ENCODE data around the gene TAPT1.
"Not testable (repeated sequence)": the region's sequence is repeated elsewhere in the genome, so short reads cannot be mapped to it uniquely, and the experiment has no call there.

The TAPT1 gene

DNA sequence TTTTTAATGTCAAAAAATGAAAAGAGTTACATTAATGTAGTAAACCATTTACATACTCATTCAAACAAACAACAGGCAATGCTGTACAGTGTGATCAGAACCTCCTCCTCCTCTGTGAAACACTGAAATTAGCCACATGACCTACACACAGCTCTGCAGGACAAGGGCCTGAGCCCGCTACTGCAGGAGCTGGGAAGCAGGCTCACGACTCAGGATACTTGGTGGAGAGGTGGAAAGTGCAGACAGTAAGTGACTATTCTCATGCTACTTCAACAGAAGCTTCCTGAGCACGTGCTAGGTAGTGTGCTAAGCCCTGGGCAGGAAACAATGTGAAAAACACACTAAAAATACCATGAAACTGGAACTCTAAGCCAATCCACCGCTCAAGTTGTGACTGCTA, 56.8 kb downstream of the TAPT1 start:
- DNase-seq (ENCODE audit: low spot score), result no peak

DNA sequence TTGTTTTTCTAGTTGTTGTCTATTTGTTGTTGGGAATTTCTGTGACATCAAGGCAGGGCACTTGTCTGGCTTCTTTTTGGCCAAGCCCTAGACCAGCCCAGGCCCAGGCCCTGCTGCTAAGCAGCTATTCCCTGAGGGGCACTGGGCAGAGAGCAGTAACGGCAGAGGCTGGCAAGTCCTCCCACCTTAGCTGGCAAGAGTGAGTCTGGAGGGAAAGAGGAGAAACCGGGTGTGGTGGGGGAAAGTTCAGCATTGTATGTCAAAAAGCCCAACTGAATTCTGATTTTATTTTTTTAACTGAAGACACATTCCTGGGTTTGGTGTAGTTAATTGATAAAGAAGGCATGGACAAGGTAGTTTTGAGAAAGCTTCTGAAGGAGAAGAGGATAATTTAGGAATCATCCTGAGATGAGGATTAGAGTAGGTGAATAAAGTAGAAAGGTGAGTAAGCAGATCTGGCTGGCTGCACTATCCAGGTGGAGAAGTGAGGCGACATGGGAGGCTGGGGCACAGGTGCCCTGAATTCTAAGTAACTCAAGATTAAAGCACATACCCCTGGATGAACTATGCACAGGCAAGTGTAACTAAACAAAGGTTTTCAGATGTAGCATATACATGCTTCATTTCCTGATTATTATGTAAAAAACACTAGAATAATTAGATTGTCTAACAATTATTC, 57.4 kb downstream of the TAPT1 start:
- DNase-seq (ENCODE audit: low spot score), result no peak

DNA sequence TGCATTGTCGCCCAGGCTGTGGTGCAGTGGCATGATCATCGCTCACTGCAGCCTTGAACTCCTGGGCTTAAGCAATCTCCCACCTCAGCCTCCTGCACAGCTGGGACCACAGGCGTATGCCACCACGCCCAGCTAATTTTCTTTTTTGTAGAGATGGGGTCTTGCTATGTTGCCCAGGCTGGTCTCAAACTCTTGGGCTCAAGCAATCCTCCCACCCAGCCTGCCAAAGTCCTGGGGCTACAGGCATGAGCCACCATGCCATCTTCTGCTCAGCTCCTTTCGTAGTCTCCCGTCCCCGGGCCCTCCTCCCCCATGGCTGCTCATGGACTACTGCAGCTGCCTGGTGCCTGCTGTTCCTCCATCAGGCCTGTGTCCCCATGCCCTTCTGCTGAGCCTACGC, 58.1 kb downstream of the TAPT1 start:
- no peak for DNase-seq (ENCODE audit: low spot score)

DNA sequence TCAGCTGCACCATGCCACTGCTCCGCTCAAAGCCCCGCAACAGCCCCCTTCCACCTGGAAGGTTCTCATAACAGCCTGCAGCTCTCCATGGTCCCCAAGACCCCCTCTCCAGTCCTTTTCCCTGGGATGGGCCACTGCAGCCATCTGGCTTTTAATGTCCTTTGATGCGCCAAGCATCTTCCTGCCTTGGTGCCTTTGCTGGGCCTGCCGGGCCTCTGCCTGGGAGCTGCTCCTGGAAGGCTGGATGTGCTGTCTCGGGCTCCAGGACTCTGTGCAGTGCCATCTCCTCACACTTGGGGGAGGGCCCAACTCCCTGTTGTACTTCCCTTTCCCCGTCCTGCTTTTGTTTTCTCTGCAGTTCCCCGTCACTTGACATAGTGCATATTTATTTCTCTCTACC, 60.3 kb downstream of the TAPT1 start:
- DNase-seq (ENCODE audit: low spot score), result no peak

DNA sequence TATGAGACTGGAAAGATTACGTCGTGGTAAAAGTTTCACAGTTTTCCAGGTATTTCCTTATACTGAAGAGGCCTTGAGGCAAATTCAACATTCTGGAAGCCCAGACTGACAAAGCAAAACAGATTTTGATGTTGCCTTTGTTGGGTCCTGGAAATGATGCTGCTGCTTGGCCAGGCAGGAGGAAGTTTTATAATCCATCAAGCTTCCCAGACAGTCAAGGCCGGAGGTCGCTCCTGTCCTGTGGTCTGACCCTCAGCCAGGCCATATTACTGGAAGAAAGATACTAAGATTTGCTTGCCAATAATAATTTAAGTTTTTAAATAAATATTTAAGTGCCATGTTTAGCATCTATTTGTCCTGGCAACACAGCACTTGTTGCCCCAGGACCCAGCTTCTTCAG, 63.4 kb downstream of the TAPT1 start:
- DNase-seq (ENCODE audit: low spot score), result no peak

DNA sequence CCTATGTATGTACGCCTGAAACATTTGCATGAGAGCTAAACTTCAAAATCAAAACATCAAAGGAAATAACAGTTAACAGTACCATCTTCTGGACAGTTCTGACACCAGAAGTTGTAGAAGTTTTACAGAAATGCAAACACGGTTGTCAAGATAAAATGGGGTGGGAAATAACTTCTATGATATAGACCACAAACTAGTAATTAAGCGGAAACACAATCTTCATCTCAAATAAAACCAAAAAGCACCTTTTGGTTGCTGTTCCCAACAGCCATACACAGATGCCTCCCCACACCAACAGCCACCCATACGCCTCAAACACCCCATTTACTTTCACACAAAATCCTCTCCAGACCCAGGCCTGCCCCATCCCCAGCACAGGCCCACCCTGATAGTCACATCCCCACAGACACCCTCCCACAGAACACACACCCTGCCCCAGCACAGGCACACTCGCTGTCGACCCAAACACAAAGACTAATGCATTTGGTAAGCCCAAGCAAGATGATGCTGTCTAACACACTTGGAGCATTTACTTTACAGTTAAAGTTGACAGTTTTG, 64.3 kb downstream of the TAPT1 start:
- no peak for DNase-seq (ENCODE audit: low spot score)

DNA sequence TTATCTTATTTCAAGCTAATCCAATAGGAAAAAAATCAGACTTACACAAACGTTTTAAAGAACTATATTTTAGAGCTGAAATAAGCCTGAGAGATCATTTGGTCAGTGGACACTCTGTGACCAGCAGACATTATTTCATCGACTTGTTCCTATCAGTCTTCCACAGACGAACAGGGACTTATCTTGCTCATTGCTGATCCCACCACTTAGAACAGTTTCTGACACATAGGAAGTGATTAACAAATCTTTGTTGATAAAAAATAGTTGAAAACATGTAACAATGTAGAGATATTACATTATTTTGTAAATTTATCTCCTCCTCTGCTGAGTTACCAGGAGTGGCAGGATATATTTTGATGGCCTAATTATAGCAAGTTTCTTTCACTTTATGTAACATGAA, 65.8 kb downstream of the TAPT1 start:
- DNase-seq (ENCODE audit: low spot score), result no peak

DNA sequence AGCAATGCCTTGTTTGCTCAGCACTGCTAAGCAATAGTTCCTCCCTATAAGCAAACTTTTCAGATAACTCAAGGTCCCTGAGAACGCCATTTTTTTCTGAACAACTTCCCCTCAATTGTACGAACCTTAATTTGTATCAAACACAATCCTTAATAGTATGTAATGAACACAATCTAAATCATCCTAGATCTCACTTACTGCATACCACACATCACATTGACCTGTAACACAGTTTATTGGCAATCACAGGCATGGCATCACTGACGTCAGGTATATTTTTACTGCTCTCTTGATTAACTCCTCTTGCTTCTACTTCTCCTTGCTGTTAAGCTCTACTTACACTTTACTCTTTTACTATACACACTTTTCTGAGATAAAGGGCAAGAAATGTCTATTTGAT, 67.0 kb downstream of the TAPT1 start:
- no peak for DNase-seq (ENCODE audit: low spot score)

DNA sequence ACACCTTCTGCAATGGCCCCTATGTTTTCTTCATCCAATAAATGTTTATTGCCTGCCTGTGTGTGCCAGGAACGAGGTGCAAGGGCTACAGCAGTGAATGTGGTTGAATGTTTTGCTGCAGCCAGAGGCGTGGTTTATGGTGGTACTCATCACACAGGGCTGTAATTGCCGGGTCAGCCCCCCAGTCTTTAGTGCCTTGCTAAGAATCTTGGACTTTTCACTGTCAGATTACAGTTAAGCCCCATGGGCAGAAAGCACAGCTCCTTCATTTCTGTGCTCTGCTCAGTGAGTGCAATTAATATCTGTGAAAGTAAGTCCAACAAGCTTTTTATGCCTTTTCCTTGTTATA, 67.8 kb downstream of the TAPT1 start:
- no peak for DNase-seq (ENCODE audit: low spot score)

DNA sequence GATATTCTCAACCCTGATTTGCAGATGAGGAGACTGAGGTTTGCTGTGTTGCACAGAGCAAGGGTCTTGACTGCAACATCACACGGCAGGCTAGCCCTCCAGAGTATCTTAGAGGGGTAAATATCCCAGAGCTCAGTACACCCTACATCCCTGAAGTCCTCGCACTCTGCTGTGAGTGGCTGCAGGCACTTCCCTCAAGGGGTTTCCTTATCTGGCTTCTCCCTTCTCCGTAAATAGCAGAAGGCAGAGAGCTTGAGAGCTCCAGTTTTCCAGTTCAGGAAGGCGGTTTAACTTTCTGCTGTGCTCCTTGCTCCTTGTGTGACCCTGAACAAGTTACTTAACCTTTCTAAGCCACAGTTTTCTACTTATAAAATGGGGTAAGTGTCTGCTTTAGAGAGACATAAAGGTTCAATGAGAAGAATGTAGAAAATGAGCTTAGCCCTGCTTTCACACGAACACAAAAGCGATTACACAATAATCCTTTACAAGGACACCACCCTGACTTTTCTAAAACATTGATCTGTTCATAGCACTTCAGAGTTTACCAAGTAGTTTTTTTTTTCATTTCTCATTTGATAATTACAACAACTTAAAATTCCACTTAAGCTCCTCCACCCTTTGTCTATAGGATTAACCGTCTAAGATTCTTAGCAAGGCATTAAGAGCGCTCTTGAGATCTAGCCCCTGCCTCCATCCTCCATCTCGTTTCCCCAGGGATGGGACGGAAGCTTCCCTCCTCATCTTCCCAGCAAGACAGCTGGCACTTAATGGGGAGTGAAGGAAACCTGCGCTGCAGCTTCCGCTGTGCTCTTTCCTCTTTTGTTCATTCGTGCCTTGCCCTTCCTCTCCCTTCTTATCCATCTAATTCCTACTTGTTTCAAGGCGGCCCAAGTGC, 68.4 kb downstream of the TAPT1 start:
- DNase-seq (ENCODE audit: low spot score), result no peak

DNA sequence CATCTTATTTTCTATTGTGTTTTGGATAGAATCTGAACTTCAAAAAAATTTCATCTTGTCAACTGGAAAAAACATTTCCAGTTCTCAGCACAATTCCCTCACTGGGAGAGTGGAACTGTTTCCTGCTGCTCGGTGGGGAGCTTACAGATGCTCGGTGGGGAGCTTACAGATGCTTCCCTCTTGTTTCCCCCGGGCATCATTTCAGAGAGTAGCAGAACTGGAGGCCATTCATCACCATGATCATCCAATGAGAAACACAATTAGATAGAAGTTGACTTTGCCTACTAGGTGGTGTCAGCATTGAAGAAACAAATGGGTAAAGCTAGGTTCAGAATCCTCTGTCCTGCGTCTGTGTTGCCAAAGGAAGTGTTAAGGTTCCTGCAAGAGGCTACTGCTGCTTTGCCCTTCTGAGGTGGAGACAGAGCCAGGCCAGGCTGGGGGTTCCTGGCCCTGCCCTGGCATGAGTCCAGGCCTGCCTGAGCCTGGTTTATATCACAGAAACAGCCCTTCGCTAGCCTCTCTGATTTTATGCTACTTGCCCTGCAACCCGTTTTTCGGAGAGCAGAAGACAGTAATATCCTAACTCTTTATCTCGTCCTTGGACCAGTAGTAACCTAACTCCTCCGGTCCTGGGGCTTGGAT, 70.6 kb downstream of the TAPT1 start:
- no peak for DNase-seq (ENCODE audit: low spot score)

DNA sequence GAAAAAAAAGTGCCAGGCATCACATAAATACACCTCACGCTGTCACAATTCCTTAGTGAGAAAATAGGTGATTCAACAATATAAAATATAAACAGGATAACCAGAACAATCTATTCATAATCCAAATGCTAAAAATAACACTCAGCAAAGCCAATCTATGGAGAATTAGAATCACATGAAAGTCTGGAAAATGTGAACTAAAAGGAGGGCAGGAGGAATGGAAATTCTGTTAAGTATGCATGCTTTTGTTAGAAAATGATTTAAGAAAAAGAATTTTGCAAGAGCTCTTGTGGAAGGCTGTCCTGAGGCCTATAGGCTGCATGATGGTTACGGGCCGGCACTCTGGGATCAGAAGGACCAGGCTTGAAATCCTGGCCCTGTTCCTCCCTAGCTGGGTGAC, 71.8 kb downstream of the TAPT1 start:
- DNase-seq (ENCODE audit: low spot score), result no peak

DNA sequence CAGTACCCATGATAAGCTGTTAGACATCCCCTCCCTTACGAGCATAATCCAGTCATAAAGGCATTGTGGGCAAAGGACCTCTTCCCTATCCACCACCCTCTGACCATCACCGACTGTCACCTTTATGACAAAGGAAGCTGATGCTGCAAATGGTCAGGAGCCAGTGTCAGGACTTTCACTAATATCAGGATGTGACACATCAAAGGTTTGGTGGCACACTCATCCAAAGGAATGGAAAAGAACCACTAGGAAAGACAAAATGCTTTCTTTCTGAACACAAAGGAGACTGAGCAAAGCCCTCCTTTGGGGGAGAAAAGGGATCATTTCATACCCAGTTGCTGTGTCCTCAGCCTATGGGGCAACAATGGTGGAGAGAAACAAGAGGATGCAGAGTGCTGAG, 75.6 kb downstream of the TAPT1 start:
- DNase-seq (ENCODE audit: low spot score), result no peak

DNA sequence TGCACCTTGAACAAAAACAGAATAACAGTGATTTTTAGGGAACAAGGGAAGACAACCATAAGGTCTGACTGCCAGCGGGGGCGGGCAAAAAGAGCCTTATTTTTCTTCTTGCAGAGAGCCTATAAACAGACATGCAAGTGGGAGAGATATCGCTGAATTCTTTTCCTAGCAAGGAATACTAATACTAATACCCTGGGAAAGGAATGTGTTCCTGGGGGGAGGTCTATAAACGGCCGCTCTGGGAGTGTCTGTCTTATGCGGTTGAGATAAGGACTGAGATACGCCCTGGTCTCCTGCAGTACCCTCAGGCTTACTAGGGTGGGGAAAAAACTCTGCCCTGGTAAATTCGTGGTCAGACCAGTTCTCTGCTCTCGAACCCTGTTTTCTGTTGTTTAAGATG, 81.4 kb downstream of the TAPT1 start:
- not testable (repeated sequence) for DNase-seq (ENCODE audit: low spot score)

DNA sequence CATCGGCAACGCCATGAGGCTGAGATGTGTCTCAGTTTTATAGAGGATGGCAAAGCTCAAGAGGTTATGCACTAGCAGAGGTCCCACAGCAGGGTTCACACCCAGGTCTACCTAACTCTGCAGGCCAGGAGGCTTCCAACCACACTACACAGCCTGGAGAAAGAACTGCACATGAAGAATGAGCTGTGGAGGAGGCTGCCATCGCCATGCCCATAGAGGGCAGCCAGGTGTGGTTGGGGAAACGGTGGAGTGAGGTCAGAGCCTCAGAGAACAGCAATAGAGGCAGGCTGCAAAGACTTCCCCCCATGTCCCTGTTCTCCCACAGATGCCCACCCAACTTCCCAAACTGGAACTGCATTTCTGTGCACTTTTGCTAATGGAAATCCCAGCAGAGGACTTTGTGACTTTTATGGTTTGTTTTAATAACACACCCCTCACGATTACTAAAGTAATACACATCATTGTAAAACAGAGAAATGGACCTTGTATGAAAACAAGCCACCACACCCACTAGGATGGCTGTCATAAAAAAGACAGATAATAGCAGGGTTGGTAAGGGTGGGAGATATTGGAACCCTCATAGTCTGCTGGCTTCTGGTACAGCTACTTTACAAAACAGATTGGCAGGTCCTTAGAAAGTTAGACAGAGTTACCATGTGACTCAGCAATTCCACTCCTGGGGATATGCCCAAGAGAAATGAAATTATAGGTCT, 83.5 kb downstream of the TAPT1 start:
- no peak for DNase-seq (ENCODE audit: low spot score)

DNA sequence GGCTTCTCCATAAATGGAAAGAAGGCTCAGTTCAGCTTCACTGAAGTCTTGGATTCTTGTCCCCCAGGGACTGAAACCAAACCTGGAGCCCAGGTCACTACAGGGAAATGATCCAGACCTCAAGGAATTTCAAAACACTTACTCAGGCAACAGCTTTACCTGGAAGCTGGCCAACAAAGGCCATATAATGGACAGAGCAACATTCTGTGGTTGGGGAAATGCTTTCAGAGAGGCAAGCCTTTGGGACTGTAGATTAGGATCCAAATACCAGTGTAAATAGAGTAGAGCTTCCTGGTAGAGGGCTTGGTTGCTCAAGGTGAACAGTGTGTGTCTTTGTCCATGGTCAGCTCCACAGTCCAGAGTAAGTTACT, 85.4 kb downstream of the TAPT1 start:
- DNase-seq (ENCODE audit: low spot score), result no peak

DNA sequence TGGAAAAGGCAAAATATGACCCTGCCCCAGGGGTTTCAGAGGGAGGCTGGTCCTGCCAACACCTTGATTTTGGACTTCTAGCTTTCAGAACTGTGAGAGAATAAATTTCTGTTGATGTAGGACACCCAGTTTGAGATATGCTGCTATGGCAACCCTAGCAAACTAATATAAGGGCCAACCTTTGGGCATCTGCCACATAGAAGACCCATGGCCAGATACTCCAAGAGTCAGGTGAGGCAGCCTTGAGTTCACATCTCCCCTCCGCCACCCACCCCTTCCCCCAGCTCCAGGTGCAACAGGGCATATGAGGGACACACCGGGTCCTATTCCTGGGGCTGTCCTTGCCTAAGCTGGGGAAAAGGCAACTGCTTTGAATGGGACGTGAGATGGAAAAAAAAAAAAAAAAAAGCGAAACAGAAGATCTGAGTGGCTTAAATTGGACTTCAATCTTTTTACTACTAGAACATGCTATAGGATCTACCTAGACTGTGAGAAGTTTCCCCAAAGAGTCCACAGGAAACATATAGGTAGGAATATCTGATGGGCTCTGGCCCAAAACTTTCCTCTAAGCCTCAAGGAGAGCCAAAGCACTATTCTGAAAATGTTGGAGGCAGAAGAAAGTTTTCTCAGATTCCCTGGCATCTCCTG, 85.9 kb downstream of the TAPT1 start:
- DNase-seq (ENCODE audit: low spot score), result no peak

DNA sequence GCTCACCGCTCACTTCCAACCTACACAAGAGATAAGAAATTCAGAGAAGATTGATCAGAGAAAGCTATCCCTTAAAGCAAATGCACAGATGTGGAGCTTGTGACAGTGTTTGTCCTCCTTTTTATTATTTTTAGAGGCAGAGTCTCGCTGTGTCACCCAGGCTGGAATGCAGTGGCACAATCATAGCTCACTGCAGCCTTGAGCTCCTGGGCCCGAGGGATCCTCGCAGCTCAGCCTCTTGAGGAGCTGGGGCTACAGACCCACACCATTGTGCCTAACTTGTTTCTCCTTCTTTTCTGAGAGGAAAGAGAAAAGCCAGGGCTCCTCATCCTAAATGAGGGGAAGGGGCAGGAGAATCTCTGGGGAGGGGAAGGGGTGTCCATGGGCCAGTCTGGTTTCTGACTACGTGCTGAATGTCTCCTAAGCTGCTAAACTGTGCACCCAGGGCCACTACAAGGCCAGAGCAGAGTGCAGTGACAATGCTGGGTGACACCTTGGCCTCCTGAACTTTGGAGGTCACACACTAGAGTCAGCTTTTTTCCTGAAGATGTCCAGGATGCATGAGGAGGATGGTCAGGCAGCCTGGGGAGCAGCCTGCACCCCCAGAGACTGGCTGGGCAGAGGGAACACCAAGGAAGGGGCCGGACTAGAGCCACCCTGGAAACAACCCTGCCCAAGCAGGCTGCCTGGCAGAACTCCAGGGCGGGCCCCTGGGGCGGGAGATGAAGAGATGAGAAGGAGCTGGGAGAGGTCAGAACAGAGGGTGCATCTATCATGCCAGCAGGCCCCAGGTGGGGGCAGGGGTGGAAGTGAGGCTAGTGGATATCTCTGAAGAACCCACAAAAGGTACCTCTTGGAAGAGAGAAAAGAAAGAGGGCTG, 87.0 kb downstream of the TAPT1 start:
- no peak for DNase-seq (ENCODE audit: low spot score)

DNA sequence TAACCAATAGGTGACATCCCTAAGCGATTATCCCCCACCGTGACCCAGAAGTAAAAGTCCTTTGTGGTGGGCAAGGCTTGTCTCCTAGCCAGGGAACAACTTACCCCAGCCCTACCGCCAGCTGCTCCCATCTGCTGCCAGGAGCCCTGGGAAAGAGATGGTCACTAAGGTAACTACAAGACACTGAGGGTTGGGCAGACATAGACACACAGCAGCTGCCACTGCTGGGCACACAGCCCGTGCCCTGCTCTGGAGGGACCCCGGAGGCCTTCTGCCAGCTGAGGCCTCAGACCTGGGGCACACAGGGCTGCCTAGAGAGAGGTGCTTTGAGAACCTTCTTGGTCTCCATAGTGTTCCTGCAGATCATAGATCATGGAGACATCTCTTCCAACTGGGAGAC, 89.4 kb downstream of the TAPT1 start:
- no peak for DNase-seq (ENCODE audit: low spot score)

DNA sequence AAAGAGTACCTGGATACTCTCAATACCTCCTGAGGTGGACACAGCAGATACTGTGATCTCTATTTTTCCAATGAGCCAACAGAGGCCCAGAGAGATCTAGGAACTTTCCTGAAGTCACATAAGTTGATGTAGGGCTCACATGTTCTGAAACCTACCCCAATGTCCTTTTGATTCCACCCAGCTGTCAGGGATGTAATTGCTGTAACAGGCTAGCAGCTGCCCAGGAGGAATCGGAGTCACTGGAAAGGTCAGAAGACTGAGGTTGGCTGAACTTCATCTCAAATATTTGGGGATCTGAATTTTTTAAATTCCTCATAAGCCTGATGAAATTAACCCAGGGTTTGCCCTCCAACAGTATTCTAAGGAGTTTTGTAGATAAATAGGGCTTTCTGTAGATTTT, 90.0 kb downstream of the TAPT1 start:
- no peak for DNase-seq (ENCODE audit: low spot score)

DNA sequence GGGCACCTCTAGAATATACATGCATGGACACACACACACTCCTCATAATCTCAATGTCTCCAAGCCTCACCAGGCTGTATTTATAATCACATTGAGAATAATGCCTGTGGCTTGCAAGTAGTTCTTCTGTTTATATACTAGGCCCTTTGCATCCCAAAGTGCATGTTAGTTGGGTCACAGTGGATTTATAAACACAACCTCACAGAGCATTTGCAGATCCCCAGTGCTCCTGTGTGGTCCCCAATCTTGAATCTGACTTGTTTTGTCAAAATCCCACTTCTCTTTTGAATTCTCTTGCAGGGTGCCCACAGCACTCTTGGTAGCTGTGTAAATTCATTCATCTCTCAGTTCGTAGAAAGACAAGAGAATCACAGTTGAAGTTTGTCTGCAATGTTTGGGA, 92.9 kb downstream of the TAPT1 start:
- DNase-seq (ENCODE audit: low spot score), result no peak

Data from pons (tissue), 1 donor.